ENCODE data around the gene PPFIA2.

The PPFIA2 gene

DNA sequence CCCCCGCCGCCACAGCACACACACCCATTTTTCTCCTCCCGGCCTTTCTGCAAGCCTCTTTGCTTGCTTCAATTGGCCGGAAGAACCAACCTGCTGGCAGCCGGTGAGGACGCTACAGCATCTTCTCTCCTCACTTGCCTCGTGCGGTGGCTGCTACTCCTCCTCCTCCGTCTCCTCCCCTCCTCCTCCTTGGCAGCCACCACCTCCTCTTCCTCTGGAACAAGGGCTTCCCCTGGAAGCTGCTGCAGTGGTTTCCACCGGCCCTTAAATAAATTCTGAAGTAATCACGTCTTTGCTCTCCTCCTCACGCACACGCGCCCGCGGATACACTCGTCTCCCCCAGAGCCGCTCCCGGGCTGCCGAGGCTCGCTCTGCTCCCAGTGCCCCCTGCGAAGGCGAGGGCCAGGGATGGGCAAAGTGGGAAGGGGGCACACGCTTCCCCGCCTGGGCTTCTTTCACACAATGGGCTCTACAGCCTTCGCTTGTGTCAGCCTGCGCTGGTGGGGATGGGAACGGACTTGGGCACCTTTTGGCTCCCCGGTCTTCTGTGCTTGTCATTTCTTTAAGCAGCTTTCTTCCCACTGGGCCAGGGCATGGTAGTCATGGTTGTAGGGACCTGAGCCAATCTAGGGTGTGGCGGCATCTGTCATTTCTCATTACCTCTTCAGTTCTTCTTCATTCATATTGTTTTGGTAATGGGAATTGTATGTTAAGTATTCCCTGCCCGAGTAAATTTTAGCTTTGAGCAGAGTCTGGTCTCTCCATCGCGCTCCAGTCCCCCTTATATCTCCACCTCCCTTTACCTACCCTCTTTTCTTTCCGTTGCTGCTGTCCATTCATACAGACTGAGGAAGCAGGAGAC lies at the start of gene PPFIA2:
Gene PPFIA2 (minus strand): TSS at position 161 of the 862 bp plus-strand sequence.
- in situ Hi-C loops (cut with MboI; ENCODE audit: low sequenced_read_pairs), result no loop called here

DNA sequence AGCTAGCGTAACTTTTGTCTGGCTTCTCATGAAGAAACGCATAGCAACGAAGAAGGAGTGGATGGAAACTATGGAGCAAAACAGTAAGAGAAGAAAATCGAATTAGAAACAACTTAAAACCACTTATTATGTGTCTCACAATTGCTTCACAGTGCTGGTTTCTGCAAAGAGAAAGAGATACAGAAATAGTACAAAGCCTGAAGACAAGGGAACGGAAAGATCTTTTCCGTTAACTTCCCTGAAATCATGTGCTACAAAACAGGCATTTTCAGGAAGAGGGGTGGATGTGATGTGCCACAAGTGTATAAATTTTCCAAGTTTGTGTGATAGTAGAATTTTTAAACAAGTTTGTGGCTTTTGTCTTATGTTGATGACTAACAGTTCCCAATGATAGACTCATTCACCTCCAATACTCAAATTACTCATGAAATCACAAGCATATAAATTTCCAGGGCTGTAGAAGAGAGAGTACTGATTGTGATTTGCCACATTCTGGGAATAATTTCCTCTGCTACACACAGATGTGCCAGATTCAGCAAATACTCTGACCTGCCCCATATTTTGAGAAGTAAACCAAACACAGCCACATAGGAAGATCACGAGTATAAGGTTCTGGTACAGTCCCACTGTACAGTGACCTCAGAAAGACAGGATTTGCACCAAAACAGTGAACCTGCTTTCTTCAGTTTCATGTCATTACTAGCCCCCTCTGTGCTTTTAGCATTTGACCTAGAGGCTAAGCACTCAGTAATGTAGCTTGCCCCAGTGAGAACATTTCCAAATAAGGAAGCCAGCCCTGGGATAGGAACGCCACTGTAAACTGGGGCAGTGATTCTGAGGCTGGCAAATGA lies 41.4 kb upstream of the PPFIA2 start:
- in situ Hi-C loops (cut with MboI; ENCODE audit: low sequenced_read_pairs), result no loop called here

GRCh38 chr12:81798294-81798693 lies 39.1 kb upstream of the PPFIA2 start:
- in situ Hi-C loops (cut with MboI; ENCODE audit: low sequenced_read_pairs), result no loop called here

DNA sequence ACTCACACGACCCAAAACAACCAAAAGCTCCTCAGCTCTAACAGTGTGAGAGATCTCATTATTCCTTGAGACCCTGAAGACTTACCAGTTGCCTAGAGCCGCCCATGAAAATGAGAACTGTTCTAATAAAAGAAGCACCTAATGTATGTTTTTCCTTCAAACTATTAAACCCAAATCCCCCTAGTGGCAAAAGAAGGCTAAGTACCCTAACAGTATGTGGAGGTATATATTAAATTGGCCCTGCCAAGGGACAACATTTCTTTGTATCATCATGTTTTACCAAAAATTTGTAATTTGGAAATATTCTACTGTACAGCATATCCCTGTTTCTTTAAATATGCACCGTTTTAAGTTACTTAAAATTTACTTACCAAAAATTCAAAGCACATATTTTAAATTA lies 38.0 kb upstream of the PPFIA2 start:
- in situ Hi-C loops (cut with MboI; ENCODE audit: low sequenced_read_pairs), result no loop called here

DNA sequence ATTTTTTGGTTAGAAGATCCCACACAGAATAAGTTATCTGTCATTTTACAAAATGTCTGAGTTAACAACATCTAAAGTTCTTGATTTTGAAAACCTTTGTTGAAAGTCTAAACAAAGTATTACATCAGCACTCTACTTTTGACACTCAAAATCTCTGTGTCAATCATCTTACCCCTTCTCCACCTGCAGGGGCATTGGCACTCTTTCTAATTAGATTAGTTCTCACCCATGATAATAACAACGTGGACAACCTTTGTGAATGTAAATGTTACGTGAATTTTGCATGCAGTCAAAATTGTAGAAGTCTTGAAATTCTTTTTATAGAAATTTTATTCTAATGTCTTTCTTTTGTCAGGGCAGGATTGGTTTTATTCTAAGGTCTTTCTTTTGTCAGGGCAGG lies 33.5 kb upstream of the PPFIA2 start:
- in situ Hi-C loops (cut with MboI; ENCODE audit: low sequenced_read_pairs), result no loop called here

GRCh38 chr12:81779216-81779615 lies 20.1 kb upstream of the PPFIA2 start:
- in situ Hi-C loops (cut with MboI; ENCODE audit: low sequenced_read_pairs), result no loop called here

- in situ Hi-C loops (cut with MboI; ENCODE audit: low sequenced_read_pairs), result no loop called here
These were observed 19.6 kb upstream of the PPFIA2 start for GRCh38 chr12:81778719-81779118.

DNA sequence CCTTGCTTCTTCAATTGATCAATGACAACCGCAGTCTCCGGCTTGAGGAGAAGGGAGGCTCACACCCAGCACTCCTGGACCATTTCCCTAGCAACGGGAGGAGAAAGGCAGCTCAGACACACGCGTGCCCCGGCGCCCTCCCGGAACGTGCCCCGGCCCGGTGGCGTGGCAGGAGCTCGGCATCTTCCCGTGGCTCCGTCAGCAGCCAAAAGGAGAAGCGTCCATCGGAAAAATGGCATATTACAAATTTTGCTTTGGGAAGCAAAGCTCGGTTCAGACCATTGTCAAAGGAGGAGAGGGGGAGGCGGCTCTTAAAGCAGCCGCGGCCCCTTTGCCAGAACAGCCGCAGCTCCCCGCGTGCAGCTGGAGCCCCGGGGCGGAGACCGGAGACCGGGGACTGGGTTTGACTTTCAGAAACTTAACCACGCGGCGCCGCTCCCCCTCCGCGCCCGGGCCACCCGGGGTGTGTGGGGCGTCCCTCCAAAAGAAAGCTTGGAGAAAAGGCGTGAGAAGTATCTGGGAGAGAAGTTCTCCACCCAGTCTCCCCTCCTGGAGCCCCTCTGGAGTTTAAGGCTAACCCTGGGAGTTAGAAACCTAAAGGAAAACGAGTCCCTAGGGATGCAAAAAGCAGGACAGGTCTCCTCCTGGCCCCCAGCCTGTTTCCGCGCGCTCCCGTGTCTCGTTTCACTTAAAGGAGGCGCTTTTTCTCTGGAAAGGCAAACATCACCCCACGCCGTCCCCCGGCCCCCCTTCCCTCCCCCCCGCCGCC lies 545 bp downstream of the PPFIA2 start:
- in situ Hi-C loops (cut with MboI; ENCODE audit: low sequenced_read_pairs), result no loop called here

- in situ Hi-C loops (cut with MboI; ENCODE audit: low sequenced_read_pairs), result no loop called here
These were observed 1.3 kb downstream of the PPFIA2 start for GRCh38 chr12:81757731-81758365.

GRCh38 chr12:81729781-81730180 lies 29.4 kb downstream of the PPFIA2 start:
- in situ Hi-C loops (cut with MboI; ENCODE audit: low sequenced_read_pairs), result no loop called here

DNA sequence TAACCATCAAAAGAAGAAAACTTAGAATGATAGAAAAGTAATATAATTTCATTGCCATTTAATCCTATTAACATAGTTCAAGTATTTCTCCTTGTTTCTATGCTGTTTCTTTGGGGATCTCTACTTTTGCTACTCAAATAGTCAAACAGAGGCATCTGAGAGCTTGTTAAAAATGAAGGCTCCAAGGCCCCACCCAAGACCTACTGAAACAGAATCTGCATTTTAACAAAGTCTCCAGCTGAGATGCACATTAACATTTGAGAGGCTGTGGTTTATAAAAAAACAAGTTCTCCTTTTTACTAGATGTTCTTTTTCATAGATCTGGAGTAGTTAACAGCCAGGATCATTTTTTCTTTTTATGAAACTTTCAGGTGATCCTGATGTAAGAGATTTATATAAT lies 31.8 kb downstream of the PPFIA2 start:
- in situ Hi-C loops (cut with MboI; ENCODE audit: low sequenced_read_pairs), result no loop called here

GRCh38 chr12:81726634-81727033 lies 32.5 kb downstream of the PPFIA2 start:
- in situ Hi-C loops (cut with MboI; ENCODE audit: low sequenced_read_pairs), result no loop called here

- in situ Hi-C loops (cut with MboI; ENCODE audit: low sequenced_read_pairs), result no loop called here
These were observed 35.8 kb downstream of the PPFIA2 start for GRCh38 chr12:81723361-81723760.

GRCh38 chr12:81722004-81722403 lies 37.1 kb downstream of the PPFIA2 start:
- in situ Hi-C loops (cut with MboI; ENCODE audit: low sequenced_read_pairs), result no loop called here

- in situ Hi-C loops (cut with MboI; ENCODE audit: low sequenced_read_pairs), result no loop called here
These were observed 40.5 kb downstream of the PPFIA2 start for GRCh38 chr12:81718616-81719015.

DNA sequence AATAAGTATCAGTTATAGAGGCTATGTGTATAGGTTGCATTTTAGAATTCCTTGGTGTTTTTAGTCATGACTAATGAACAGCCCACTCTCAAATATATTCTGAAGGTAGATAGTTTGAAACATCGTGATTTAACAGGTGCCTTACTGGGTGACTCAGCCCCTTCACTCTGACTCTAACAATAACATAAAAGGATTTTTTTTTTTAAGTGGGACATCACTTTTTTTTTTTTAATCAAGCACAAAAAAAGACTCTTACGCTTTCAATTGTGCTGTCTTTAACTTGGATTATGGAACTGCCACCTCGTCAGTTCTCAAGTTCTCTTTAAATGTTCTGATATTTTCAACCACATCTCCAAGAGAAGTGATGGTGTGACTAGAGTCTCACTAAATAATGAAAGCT lies 46.6 kb downstream of the PPFIA2 start:
- in situ Hi-C loops (cut with MboI; ENCODE audit: low sequenced_read_pairs), result no loop called here

DNA sequence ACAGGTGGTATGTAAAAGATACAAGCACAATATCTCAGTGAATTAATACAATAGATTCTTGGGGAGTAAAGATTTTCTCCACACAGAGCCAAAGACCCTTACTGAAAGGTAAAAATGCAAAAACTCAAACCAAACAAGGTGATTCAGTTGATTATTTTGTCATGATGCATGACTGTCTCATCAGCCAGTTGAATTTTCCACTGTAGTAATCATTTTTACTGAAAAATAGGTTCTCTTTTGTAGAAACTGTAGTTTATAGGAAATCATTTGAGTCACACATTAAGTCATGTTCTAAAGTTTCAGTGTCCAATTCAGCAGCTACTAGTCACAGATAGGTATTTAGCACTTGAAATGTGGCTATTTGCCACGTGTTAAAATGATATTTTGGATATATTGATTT lies 53.6 kb downstream of the PPFIA2 start:
- in situ Hi-C loops (cut with MboI; ENCODE audit: low sequenced_read_pairs), result no loop called here

GRCh38 chr12:81699551-81699950 lies 59.6 kb downstream of the PPFIA2 start:
- in situ Hi-C loops (cut with MboI; ENCODE audit: low sequenced_read_pairs), result no loop called here

DNA sequence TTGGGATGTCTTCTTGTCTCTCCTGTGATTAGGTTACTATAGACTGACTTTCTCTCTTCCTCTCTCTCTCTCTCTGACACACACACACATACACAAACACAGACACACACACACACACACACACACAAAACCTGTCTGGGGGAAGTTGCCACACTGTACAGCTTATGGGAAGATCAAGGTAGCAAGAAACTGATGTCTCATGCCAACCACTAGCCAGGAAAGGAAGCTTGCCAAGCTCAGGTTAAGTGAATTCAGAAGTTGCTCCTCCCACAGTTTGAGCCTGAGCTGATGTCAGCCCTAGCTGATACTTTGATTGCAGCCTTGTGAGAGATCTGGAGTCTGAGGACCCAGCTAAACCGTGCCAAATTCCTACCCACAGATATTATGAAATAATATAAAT lies 67.1 kb downstream of the PPFIA2 start:
- in situ Hi-C loops (cut with MboI; ENCODE audit: low sequenced_read_pairs), result no loop called here

DNA sequence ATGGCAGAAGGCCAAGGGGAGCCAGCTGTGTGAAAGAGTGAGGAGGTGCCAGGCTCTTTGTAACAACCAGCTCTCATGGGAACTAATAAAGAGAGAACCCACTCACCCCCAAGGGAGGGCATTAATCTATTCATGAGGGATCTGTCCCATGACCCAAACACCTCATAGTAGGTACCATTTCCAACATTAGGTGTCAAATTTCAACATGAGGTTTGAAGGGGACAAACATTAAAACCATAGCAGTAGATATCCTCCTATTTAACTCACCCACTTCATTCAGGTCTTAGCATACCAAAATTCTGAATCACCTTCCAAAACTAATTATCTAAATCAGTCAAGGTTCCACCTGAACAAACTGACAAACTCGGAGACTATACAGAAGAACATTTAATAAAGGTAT lies 75.3 kb downstream of the PPFIA2 start:
- in situ Hi-C loops (cut with MboI; ENCODE audit: low sequenced_read_pairs), result no loop called here

- in situ Hi-C loops (cut with MboI; ENCODE audit: low sequenced_read_pairs), result no loop called here
These were observed 79.5 kb downstream of the PPFIA2 start for GRCh38 chr12:81679614-81680013.
